Activated CD4-positive, alpha-beta memory T cell treated with anti-CD3 and anti-CD28 coated beads for 36 hours (primary cell): Measurements from ENCODE around the gene GNG2. TPM values are rescaled to one million over a fixed set of nuclear protein-coding genes. Genes with fewer than 3 reads are reported as not detected.
A peak's percentile ranks its signal among the peaks of the same experiment; 100 is the strongest.

Experiments used
- CTCF ChIA-PET: fragments of 350-600 bp; sonication (Branson Sonifier 250); formaldehyde crosslinking; loops from one replicate; lab custom pipeline; 2021; ENCODE audit warnings: antibody characterized with exemption, inconsistent platforms; lab: Charles Lee
- POLR2A ChIA-PET: fragments of 350-600 bp; sonication (Branson Sonifier 250); formaldehyde crosslinking; loops from one replicate; lab custom pipeline; 2021; ENCODE audit warnings: antibody characterized with exemption; lab: Charles Lee
- DNase-seq: peaks from one replicate; pipeline ENCODE4 v3.0.0-alpha.2; 2020
- H3K27ac Mint-ChIP-seq: one replicate; pipeline ENCODE4 v1.8.0; 2021; ENCODE audit warnings: mixed read lengths
- H3K27me3 Mint-ChIP-seq: one replicate; pipeline ENCODE4 v1.8.0; 2021; ENCODE audit warnings: mixed read lengths
- H3K36me3 Mint-ChIP-seq: one replicate; pipeline ENCODE4 v1.8.0; 2021; ENCODE audit warnings: mixed read lengths
- H3K4me1 Mint-ChIP-seq: one replicate; pipeline ENCODE4 v1.8.0; 2021; ENCODE audit warnings: low read depth, mixed read lengths
- H3K4me3 Mint-ChIP-seq: one replicate; pipeline ENCODE4 v1.8.0; 2021; ENCODE audit warnings: mild to moderate bottlenecking, mixed read lengths
- H3K9me3 Mint-ChIP-seq: one replicate; pipeline ENCODE4 v1.8.0; 2021; ENCODE audit warnings: mixed read lengths
- intact Hi-C: fragments of 100-400 bp; cut with micrococcal nuclease; formaldehyde crosslinking; loops from one replicate; pipeline ENCODE4 v1.15.1; 2023
- total RNA-seq, 2 experiments: library from RNA; stranded (reverse); gene quantifications; one replicate each; pipeline ENCODE4 v1.2.3, GENCODE V29; 2021

GNG2 gene
- total RNA-seq, 2 experiments from 2014 or later = 146 TPM

DNA sequence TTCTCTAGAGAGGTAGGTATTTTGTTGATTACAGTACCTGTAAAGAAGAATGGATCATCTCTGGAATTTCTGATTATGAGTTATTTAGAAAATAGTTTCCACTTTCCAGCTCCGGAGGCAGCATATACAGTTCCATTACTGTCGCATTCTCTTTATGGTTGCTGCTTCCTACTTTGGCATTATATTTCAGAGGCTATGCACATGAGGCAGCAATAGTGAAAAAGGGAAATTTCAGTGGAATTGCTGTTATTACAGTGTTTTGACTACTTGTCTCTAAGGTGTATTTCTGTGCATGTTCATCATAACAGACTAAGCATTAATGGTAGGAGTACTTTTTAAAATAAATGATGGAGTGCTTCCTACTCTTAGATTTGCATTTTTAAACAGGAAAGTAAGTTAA is 10.2 kb downstream of the GNG2 start:
- no peak overlapping the region for H3K4me3 Mint-ChIP-seq
- CTCF ChIA-PET = interaction anchor here (0.8 to 1.9 kb wide), 2 partner anchors 21 to 35 kb away, joined by 3 to 4 read pairs; no protein-coding TSS in a partner anchor
- POLR2A ChIA-PET = interaction anchor here (1.3 to 3.3 kb wide), 2 partner anchors 10 to 23 kb away, joined by 8 to 18 read pairs; partner anchors contain the start of gene GNG2
- no peaks in the 10 kb centered on the region for H3K27me3 Mint-ChIP-seq
- peaks cover 35% of the 10 kb centered on the region for H3K4me1 Mint-ChIP-seq
- DNase-seq = no peak
- no peak overlapping the region for H3K27ac Mint-ChIP-seq
- peaks cover 12% of the 10 kb centered on the region for H3K36me3 Mint-ChIP-seq
- no peaks in the 10 kb centered on the region for H3K9me3 Mint-ChIP-seq
- intact Hi-C loops = no loop called here

DNA sequence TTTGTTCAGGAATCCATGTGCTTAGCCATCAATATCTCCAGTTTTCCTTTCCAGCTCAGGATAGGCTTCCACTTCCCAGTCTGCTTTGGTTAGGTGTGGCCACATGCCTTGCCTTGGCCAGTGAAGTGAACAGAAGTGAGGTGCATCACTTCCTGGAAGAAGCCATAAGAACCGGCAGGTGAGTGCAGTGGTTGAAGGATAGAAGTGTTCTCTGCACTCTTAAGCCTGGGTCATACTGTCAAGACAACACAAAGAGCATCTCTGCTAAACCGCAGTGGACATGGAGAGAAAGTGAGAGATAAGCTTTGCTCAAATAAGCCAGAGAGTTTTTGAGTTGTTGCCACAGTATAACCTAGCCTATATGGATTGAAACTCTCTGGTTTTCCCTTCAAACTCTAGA is 11.4 kb downstream of the GNG2 start:
- Mint-ChIP-seq H3K36me3 (peaks cover 14% of the 10 kb centered on the region), H3K4me3 (no peak overlapping the region), H3K27me3 (no peaks in the 10 kb centered on the region), H3K27ac (peak overlapping the region; percentile 30), H3K9me3 (no peaks in the 10 kb centered on the region), H3K4me1 (peaks cover 45% of the 10 kb centered on the region)
- intact Hi-C loops = no loop called here
- DNase-seq = no peak
- CTCF ChIA-PET = interaction anchor here (0.7 to 1.9 kb wide), 2 partner anchors 23 to 107 kb away, joined by 3 to 4 read pairs; no protein-coding TSS in a partner anchor
- POLR2A ChIA-PET = interaction anchor here (1.2 to 2.7 kb wide), 2 partner anchors 25 to 44 kb away, joined by 3 to 17 read pairs; no protein-coding TSS in a partner anchor

DNA sequence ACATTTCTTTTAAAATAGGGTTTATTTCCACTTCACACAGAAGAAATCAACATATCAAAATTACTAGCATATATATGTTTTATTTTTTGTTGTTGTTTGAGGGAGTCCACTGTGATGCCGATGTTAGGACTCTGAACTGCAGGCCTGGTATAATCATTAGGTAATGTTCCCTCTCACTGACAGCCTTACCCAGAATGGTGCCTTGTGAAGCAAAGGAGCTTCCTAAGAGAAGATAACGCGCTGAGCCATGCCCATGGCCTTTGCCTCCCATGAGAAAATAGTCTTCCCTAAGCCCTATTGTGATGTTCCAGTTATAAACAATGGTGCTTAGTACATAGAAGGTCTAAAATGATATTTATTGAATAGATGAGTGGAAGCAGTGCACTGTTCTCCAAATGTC is 12.0 kb downstream of the GNG2 start:
- no peak overlapping the region for H3K4me3 Mint-ChIP-seq
- H3K9me3 Mint-ChIP-seq = no peaks in the 10 kb centered on the region
- intact Hi-C loops = no loop called here
- ChIA-PET POLR2A (interaction anchor here (1.2 to 2.7 kb wide), 3 partner anchors 25 to 44 kb away, joined by 3 to 17 read pairs (median 6); no protein-coding TSS in a partner anchor), CTCF (interaction anchor here (0.9 to 1.9 kb wide), 2 partner anchors 17 to 23 kb away, joined by 3 to 4 read pairs; no protein-coding TSS in a partner anchor)
- peak overlapping the region; percentile 85 for H3K27ac Mint-ChIP-seq
- peaks cover 51% of the 10 kb centered on the region for H3K4me1 Mint-ChIP-seq
- peaks cover 17% of the 10 kb centered on the region for H3K36me3 Mint-ChIP-seq
- DNase-seq = no peak
- no peaks in the 10 kb centered on the region for H3K27me3 Mint-ChIP-seq

- intact Hi-C loops = loop anchor here (1.0 kb wide), 5 partner anchors 11 to 58 kb away; no protein-coding TSS in a partner anchor
- Mint-ChIP-seq H3K36me3 (peaks cover 27% of the 10 kb centered on the region), H3K9me3 (no peaks in the 10 kb centered on the region), H3K27me3 (no peaks in the 10 kb centered on the region), H3K4me1 (peaks cover 60% of the 10 kb centered on the region), H3K27ac (peak overlapping the region; percentile 85), H3K4me3 (peak overlapping the region; percentile 30)
- DNase-seq = peak; percentile 68
- ChIA-PET CTCF (interaction anchor here (0.5 to 0.9 kb wide), 2 partner anchors 16 to 1022 kb away, joined by 3 read pairs; no protein-coding TSS in a partner anchor), POLR2A (interaction anchor here (0.6 to 2.7 kb wide), 9 partner anchors 10 to 57 kb away, joined by 3 to 20 read pairs (median 3); partner anchors contain the start of gene GNG2)
Observed at GRCh38 chr14:51873221-51873893, 12.9 kb downstream of the GNG2 start.

DNA sequence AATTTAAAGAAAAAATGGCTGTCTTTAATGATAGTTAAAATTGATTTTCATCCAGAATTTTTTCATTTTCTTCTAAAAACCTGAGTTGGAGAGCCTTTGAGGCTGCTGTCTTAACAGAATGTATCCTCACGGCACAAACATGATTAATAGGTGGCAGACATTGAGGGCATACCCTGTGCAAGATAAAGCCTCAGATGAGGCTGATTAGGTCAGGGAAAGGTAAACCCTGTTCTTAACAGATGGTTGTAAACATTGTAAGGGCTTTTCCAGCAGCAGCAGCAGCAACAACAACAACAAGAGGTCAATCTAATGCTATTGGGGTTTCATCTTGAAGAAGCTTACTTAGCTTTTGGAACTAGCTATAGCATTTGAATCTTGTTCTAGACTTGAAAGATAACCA is 17.4 kb downstream of the GNG2 start:
- H3K27ac Mint-ChIP-seq = no peak overlapping the region

DNA sequence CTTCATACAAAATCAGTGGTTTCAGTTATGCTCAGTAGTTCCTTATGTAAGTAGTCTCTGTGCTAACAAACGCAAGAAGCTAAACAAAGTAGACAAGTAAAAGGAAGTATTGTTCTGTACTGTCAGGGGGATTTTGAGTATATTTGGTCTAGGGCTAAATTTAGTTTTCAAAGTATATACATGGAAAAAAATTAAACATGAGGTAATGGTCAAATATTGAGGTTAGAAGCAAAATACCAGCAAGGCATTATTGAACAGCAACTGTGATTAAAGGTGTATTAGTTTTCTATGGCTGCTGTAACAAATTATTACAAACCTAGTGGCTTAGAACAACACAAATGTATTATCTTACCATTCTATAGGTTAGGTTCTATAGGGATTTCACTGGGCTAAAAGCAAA is 18.8 kb downstream of the GNG2 start:
- Mint-ChIP-seq H3K27ac (no peak overlapping the region), H3K27me3 (no peaks in the 10 kb centered on the region), H3K4me3 (no peak overlapping the region), H3K36me3 (peaks cover 47% of the 10 kb centered on the region), H3K9me3 (no peaks in the 10 kb centered on the region), H3K4me1 (peaks cover 73% of the 10 kb centered on the region)
- DNase-seq = no peak
- intact Hi-C loops = no loop called here
- ChIA-PET POLR2A (interaction anchor here (0.6 kb wide), 1 partner anchor 15 kb away, joined by 3 read pairs; no protein-coding TSS in a partner anchor), CTCF (no interaction called here)

More for the DNA sequence above, 17.4 kb downstream of the GNG2 start:
- ChIA-PET POLR2A (no interaction called here), CTCF (no interaction called here)
- intact Hi-C loops = no loop called here
- no peak overlapping the region for H3K4me3 Mint-ChIP-seq
- H3K9me3 Mint-ChIP-seq = no peaks in the 10 kb centered on the region
- H3K36me3 Mint-ChIP-seq = peaks cover 53% of the 10 kb centered on the region
- no peaks in the 10 kb centered on the region for H3K27me3 Mint-ChIP-seq
- peaks cover 78% of the 10 kb centered on the region for H3K4me1 Mint-ChIP-seq
- no peak for DNase-seq

DNA sequence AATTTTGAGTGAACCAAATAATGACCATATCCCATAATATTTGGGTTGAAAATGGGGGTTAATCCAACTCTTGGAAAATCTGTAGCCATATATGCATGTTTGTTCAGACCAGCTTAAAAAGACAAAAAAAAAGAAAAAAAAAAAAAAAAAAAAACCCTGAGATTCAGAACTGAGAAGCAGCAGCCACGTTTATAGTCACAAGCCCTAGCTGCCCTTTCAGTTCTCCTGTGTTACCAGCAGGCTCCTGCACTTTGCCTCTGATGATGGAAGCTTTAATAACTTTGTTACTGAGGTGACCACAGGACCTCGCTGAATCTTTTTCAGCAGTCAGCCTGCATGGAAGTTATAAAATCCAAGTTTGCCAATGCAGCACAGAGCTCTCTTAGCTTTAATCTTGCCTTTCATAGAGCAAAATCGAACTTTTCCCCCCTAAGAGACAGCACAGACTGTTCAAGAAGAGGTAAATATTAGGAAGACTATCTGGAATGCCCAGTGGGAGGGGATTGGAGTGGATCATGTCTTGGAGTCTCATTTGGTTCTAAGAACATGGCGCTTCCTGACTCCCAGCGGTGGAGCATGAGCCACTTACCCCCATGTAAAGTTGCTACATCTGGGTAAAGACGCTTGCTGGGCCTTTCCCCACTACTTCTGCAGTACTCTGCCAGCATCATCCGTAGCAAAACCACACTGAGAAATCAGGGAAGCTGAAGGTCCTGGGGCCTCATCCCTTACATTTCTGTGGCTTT is 20.6 kb downstream of the GNG2 start:
- intact Hi-C loops = no loop called here
- ChIA-PET POLR2A (interaction anchor here (1.2 to 1.5 kb wide), 3 partner anchors 12 to 20 kb away, joined by 3 to 5 read pairs (median 3); partner anchors contain the start of gene GNG2), CTCF (interaction anchor here (0.8 to 2.0 kb wide), 3 partner anchors 11 to 104 kb away, joined by 3 to 6 read pairs (median 4); no protein-coding TSS in a partner anchor)
- Mint-ChIP-seq H3K9me3 (no peaks in the 10 kb centered on the region), H3K27ac (peak overlapping the region; percentile 49), H3K27me3 (no peaks in the 10 kb centered on the region), H3K36me3 (peaks cover 40% of the 10 kb centered on the region), H3K4me1 (peaks cover 75% of the 10 kb centered on the region), H3K4me3 (no peak overlapping the region)
- no peak for DNase-seq

DNA sequence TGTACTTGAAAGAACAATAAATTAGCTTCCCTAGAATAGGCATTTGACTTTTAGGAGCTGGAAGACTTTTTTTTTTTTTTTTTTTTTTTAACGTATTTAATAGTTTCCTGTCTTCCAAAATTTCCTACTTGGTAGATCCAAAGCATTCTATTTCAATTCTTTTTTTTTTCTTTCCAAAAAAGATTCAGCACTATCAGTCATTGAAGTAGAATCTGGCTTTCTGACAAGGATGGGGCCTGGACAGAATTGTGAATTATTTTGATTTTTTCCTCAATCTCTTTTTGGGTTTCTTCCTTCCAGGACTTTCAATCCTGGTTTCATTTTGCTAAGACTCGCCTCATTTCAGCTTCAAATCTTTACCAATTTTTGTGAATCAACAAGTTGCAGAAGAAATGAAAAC is 21.2 kb downstream of the GNG2 start:
- no peak for DNase-seq
- Mint-ChIP-seq H3K4me3 (no peak overlapping the region), H3K36me3 (peaks cover 38% of the 10 kb centered on the region), H3K4me1 (peaks cover 75% of the 10 kb centered on the region), H3K27me3 (no peaks in the 10 kb centered on the region), H3K27ac (no peak overlapping the region), H3K9me3 (no peaks in the 10 kb centered on the region)
- ChIA-PET CTCF (interaction anchor here (0.8 to 2.0 kb wide), 3 partner anchors 10 to 105 kb away, joined by 3 to 6 read pairs (median 4); no protein-coding TSS in a partner anchor), POLR2A (interaction anchor here (1.4 to 1.5 kb wide), 2 partner anchors 17 to 21 kb away, joined by 3 to 5 read pairs; partner anchors contain the start of gene GNG2)
- intact Hi-C loops = no loop called here

- POLR2A ChIA-PET = no interaction called here
- peaks cover 71% of the 10 kb centered on the region for H3K4me1 Mint-ChIP-seq
- peaks cover 36% of the 10 kb centered on the region for H3K36me3 Mint-ChIP-seq
- H3K4me3 Mint-ChIP-seq = no peak overlapping the region
- H3K27ac Mint-ChIP-seq = peak overlapping the region; percentile 8
- intact Hi-C loops = no loop called here
- H3K27me3 Mint-ChIP-seq = no peaks in the 10 kb centered on the region
- CTCF ChIA-PET = interaction anchor here (1.3 to 1.9 kb wide), 4 partner anchors 9 to 22 kb away, joined by 3 to 6 read pairs (median 4); no protein-coding TSS in a partner anchor
- no peaks in the 10 kb centered on the region for H3K9me3 Mint-ChIP-seq
- no peak for DNase-seq
Observed at GRCh38 chr14:51883232-51883631, 22.8 kb downstream of the GNG2 start.

GRCh38 chr14:51884086-51884927 is 23.9 kb downstream of the GNG2 start:
- peak overlapping the region; percentile 30 for H3K27ac Mint-ChIP-seq
- H3K36me3 Mint-ChIP-seq = peaks cover 29% of the 10 kb centered on the region
- H3K4me3 Mint-ChIP-seq = peak overlapping the region; percentile 25
- H3K27me3 Mint-ChIP-seq = no peaks in the 10 kb centered on the region
- ChIA-PET CTCF (interaction anchor here (0.6 to 1.6 kb wide), 6 partner anchors 10 to 94 kb away, joined by 3 to 6 read pairs (median 3); no protein-coding TSS in a partner anchor), POLR2A (interaction anchor here (0.8 to 1.3 kb wide), 6 partner anchors 9 to 56 kb away, joined by 3 read pairs; partner anchors contain the start of gene GNG2)
- H3K4me1 Mint-ChIP-seq = peaks cover 68% of the 10 kb centered on the region
- no peaks in the 10 kb centered on the region for H3K9me3 Mint-ChIP-seq
- intact Hi-C loops = loop anchor here (1.0 to 2.0 kb wide), 3 partner anchors 11 to 20 kb away; no protein-coding TSS in a partner anchor
- no peak for DNase-seq
